Measurements from ENCODE around the gene ZBTB20. TPM values are rescaled to one million over a fixed set of nuclear protein-coding genes. Genes with fewer than 3 reads are reported as not detected.

The ZBTB20 gene
- total and polyA plus RNA-seq, 4 donors = 3.1 to 57.4 (median 29.3) TPM

DNA sequence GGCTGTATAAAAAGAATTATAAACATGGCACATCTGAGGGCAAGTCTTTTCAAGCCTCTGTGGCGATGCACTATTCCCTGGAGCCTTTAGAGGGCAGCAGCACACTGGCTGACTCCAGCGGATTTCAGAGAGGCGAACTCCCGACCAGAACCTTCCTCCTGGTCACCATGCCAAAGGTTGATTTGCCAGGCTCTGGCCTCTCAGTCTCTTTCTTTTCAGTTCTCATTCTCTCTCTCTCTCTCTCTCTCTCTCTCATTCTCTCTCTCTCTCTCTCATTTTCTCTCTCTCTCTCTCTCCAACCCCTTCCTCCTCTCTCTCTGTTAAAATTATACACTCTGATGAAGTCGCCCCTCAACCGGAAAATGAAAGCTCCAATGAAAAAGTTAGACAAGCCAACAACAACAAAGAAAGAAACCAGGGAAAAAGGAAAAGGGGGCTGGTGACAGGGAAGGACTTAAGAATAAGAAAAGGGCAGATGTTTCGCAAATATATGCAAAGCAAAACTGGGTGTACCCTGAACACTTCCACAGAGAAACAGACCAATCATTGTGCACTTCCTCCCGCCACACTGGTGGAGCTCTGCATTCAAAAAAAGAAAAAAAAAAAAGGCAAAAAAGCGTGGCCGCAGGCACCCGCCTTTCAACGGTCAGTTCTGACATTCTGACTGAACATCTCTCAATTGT is 763.1 kb downstream of the ZBTB20 start:
- Histone ChIP-seq H3K27ac (ENCODE audit: low read depth, low read length) (peak overlapping the region; percentile 90), H3K9me3 (ENCODE audit: control insufficient read depth, insufficient read depth, low read length) (no peaks in the 10 kb centered on the region), H3K27me3 (ENCODE audit: control insufficient read depth, insufficient read depth, low read length) (no peaks in the 10 kb centered on the region), H3K4me3 (ENCODE audit: low read depth, low read length) (peak overlapping the region; percentile 40), H3K4me1 (ENCODE audit: control insufficient read depth, insufficient read depth, low read length) (peaks cover 9% of the 10 kb centered on the region), H3K36me3 (ENCODE audit: control insufficient read depth, insufficient read depth, low read length) (peaks cover 3% of the 10 kb centered on the region)
- DNase-seq (ENCODE audit: low read depth in 4 of 6, low spot score in 6 of 6) = peak in 5 of 6 donors; percentile 68 to 96 (median 79)
- 10% methylated on average over 6 of the region's 12 CpGs for WGBS (ENCODE audit: insufficient coverage)

GRCh38 chr3:114380233-114380651 is 766.8 kb downstream of the ZBTB20 start:
- Histone ChIP-seq H3K9me3 (ENCODE audit: control insufficient read depth, insufficient read depth, low read length) (no peaks in the 10 kb centered on the region), H3K27ac (ENCODE audit: low read depth, low read length) (peak overlapping the region; percentile 92), H3K27me3 (ENCODE audit: control insufficient read depth, insufficient read depth, low read length) (no peaks in the 10 kb centered on the region), H3K36me3 (ENCODE audit: control insufficient read depth, insufficient read depth, low read length) (peaks cover 3% of the 10 kb centered on the region), H3K4me3 (ENCODE audit: low read depth, low read length) (no peak overlapping the region), H3K4me1 (ENCODE audit: control insufficient read depth, insufficient read depth, low read length) (peaks cover 9% of the 10 kb centered on the region)
- DNase-seq (ENCODE audit: low read depth in 4 of 6, low spot score in 6 of 6) = peak in 2 of 6 donors; percentile 66 to 91
- 26% methylated on average over 4 of the region's 4 CpGs for WGBS (ENCODE audit: insufficient coverage)

DNA sequence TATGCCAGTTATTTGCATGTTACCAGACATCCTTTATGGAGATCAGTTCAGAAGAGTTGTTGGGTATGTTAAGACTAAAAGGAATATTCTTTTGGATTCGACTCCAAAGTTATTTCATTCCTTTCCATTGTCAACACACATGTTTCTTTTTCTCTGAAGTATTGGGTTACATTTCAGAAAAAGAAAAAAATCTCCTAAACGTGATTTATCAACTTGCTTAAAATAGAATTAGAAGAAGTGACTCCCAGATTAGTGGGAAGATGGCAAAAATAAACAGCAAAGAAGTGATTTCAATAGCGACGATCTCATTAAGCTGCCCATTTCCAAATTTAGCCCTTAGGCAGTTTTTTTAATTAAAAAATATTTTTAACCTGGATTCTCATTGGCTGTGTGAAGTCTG is 767.8 kb downstream of the ZBTB20 start:
- DNase-seq (ENCODE audit: low read depth in 4 of 6, low spot score in 6 of 6) = no peak
- peaks cover 9% of the 10 kb centered on the region for H3K4me1 ChIP-seq (ENCODE audit: control insufficient read depth, insufficient read depth, low read length)
- H3K36me3 ChIP-seq (ENCODE audit: control insufficient read depth, insufficient read depth, low read length) = peaks cover 3% of the 10 kb centered on the region
- no CpG with 5 or more reads among the region's 4 CpGs for WGBS (ENCODE audit: insufficient coverage)
- no peak overlapping the region for H3K4me3 ChIP-seq (ENCODE audit: low read depth, low read length)
- no peaks in the 10 kb centered on the region for H3K9me3 ChIP-seq (ENCODE audit: control insufficient read depth, insufficient read depth, low read length)
- no peak overlapping the region for H3K27ac ChIP-seq (ENCODE audit: low read depth, low read length)
- H3K27me3 ChIP-seq (ENCODE audit: control insufficient read depth, insufficient read depth, low read length) = no peaks in the 10 kb centered on the region

- Histone ChIP-seq H3K4me1 (ENCODE audit: control insufficient read depth, insufficient read depth, low read length) (peaks cover 9% of the 10 kb centered on the region), H3K27me3 (ENCODE audit: control insufficient read depth, insufficient read depth, low read length) (no peaks in the 10 kb centered on the region), H3K9me3 (ENCODE audit: control insufficient read depth, insufficient read depth, low read length) (no peaks in the 10 kb centered on the region), H3K4me3 (ENCODE audit: low read depth, low read length) (no peak overlapping the region), H3K36me3 (ENCODE audit: control insufficient read depth, insufficient read depth, low read length) (peaks cover 3% of the 10 kb centered on the region), H3K27ac (ENCODE audit: low read depth, low read length) (no peak overlapping the region)
- WGBS (ENCODE audit: insufficient coverage) = 80% methylated on average over 2 of the region's 5 CpGs
- no peak for DNase-seq (ENCODE audit: low read depth in 4 of 6, low spot score in 6 of 6)
These were observed 768.3 kb downstream of the ZBTB20 start for GRCh38 chr3:114378760-114379159.

DNA sequence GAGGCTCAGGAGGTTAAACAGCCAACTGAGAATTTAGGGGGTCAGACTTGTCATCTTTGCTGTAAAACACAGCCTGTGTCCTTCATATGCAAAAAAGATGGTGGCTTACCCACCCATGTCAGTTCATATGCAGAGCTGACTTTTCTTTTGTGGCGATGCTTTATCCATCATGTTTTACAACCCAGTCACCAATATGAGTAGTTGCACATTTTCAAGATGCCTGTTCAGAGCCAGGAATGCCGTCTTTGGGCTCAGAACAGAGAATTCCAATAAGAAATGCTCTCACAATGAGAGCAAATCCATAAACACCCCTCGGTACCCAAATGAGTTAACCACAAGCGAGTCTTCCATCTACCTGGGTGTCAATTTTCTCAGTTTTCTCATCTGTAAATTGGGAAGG is 769.7 kb downstream of the ZBTB20 start:
- WGBS (ENCODE audit: insufficient coverage) = 88% methylated on average over 2 of the region's 4 CpGs
- Histone ChIP-seq H3K4me1 (ENCODE audit: control insufficient read depth, insufficient read depth, low read length) (peaks cover 9% of the 10 kb centered on the region), H3K4me3 (ENCODE audit: low read depth, low read length) (no peak overlapping the region), H3K27me3 (ENCODE audit: control insufficient read depth, insufficient read depth, low read length) (no peaks in the 10 kb centered on the region), H3K9me3 (ENCODE audit: control insufficient read depth, insufficient read depth, low read length) (no peaks in the 10 kb centered on the region), H3K36me3 (ENCODE audit: control insufficient read depth, insufficient read depth, low read length) (peaks cover 5% of the 10 kb centered on the region), H3K27ac (ENCODE audit: low read depth, low read length) (no peak overlapping the region)
- no peak for DNase-seq (ENCODE audit: low read depth in 4 of 6, low spot score in 6 of 6)

DNA sequence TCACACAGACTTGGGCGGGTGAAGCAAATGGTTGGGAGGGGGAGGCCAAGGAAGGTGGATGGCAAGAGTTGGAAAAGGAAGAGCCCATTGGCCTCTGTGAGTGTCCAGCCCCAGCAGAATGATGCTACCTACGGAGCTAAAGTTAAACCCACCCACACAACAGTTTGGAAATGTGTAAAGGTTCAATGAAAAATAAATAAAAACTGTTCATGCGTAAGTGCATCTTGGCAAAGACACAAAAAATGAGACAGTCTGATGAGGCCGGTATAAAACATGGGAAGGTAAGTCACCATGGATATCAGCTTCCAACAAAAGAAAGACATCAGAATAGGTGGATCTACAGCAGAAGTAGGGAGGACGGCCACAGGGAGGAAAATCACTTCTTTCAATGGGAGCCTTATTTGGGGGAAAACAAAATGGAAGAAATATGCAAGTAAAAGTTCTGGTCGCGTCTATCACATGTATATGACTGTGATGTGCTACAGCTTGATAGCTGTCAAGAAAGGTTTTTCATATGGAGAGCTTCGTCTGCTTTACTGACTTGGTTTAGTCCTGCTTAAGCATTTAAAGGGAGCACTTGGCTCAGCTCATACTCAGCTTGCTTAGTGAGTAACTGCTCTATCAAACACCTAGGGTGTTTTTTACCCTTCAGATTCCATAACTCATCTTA is 770.4 kb downstream of the ZBTB20 start:
- peaks cover 9% of the 10 kb centered on the region for H3K4me1 ChIP-seq (ENCODE audit: control insufficient read depth, insufficient read depth, low read length)
- WGBS (ENCODE audit: insufficient coverage) = 50% methylated on average over 1 of the region's 8 CpGs
- H3K36me3 ChIP-seq (ENCODE audit: control insufficient read depth, insufficient read depth, low read length) = peaks cover 6% of the 10 kb centered on the region
- peak in 1 of 6 donors; percentile 44 for DNase-seq (ENCODE audit: low read depth in 4 of 6, low spot score in 6 of 6)
- H3K27me3 ChIP-seq (ENCODE audit: control insufficient read depth, insufficient read depth, low read length) = no peaks in the 10 kb centered on the region
- no peaks in the 10 kb centered on the region for H3K9me3 ChIP-seq (ENCODE audit: control insufficient read depth, insufficient read depth, low read length)
- H3K27ac ChIP-seq (ENCODE audit: low read depth, low read length) = peak overlapping the region; percentile 18
- no peak overlapping the region for H3K4me3 ChIP-seq (ENCODE audit: low read depth, low read length)

GRCh38 chr3:114375608-114376421 is 771.3 kb downstream of the ZBTB20 start:
- DNase-seq (ENCODE audit: low read depth in 4 of 6, low spot score in 6 of 6) = peak in 2 of 6 donors; percentile 55 to 70
- Histone ChIP-seq H3K4me1 (ENCODE audit: control insufficient read depth, insufficient read depth, low read length) (peaks cover 8% of the 10 kb centered on the region), H3K27ac (ENCODE audit: low read depth, low read length) (peak overlapping the region; percentile 18), H3K36me3 (ENCODE audit: control insufficient read depth, insufficient read depth, low read length) (peaks cover 6% of the 10 kb centered on the region), H3K4me3 (ENCODE audit: low read depth, low read length) (no peak overlapping the region), H3K9me3 (ENCODE audit: control insufficient read depth, insufficient read depth, low read length) (no peaks in the 10 kb centered on the region), H3K27me3 (ENCODE audit: control insufficient read depth, insufficient read depth, low read length) (no peaks in the 10 kb centered on the region)
- WGBS (ENCODE audit: insufficient coverage) = 100% methylated on average over 1 of the region's 9 CpGs

- no CpG with 5 or more reads among the region's 2 CpGs for WGBS (ENCODE audit: insufficient coverage)
- no peak for DNase-seq (ENCODE audit: low read depth in 4 of 6, low spot score in 6 of 6)
- H3K36me3 ChIP-seq (ENCODE audit: control insufficient read depth, insufficient read depth, low read length) = peaks cover 6% of the 10 kb centered on the region
- H3K27ac ChIP-seq (ENCODE audit: low read depth, low read length) = no peak overlapping the region
- no peak overlapping the region for H3K4me3 ChIP-seq (ENCODE audit: low read depth, low read length)
- no peaks in the 10 kb centered on the region for H3K9me3 ChIP-seq (ENCODE audit: control insufficient read depth, insufficient read depth, low read length)
- H3K4me1 ChIP-seq (ENCODE audit: control insufficient read depth, insufficient read depth, low read length) = no peaks in the 10 kb centered on the region
- H3K27me3 ChIP-seq (ENCODE audit: control insufficient read depth, insufficient read depth, low read length) = no peaks in the 10 kb centered on the region
These were observed 772.6 kb downstream of the ZBTB20 start for GRCh38 chr3:114374433-114374990.

- no peak for DNase-seq (ENCODE audit: low read depth in 4 of 6, low spot score in 6 of 6)
- no peak overlapping the region for H3K4me3 ChIP-seq (ENCODE audit: low read depth, low read length)
- H3K9me3 ChIP-seq (ENCODE audit: control insufficient read depth, insufficient read depth, low read length) = no peaks in the 10 kb centered on the region
- H3K36me3 ChIP-seq (ENCODE audit: control insufficient read depth, insufficient read depth, low read length) = peaks cover 3% of the 10 kb centered on the region
- H3K27me3 ChIP-seq (ENCODE audit: control insufficient read depth, insufficient read depth, low read length) = no peaks in the 10 kb centered on the region
- H3K4me1 ChIP-seq (ENCODE audit: control insufficient read depth, insufficient read depth, low read length) = no peaks in the 10 kb centered on the region
- H3K27ac ChIP-seq (ENCODE audit: low read depth, low read length) = no peak overlapping the region
- WGBS (ENCODE audit: insufficient coverage) = 63% methylated on average over 1 of the region's 3 CpGs
These were observed 776.4 kb downstream of the ZBTB20 start for GRCh38 chr3:114370537-114371174.

Measured in spinal cord (tissue), 10 donors.